K562 (cell line): Measurements from ENCODE around the gene CMIP. TPM values are rescaled to one million over a fixed set of nuclear protein-coding genes. Genes with fewer than 3 reads are reported as not detected.

ENCODE experiments used
- ELK3 ChIP-seq: fragments of 450-650 bp; formaldehyde crosslinking; IDR thresholded peaks from 2 replicates; pipeline ENCODE4 v1.4.0; 2020; ENCODE audit warnings: mild to moderate bottlenecking
- EP400 ChIP-seq: fragments of 450-650 bp; IDR thresholded peaks from 2 replicates; pipeline ENCODE4 v1.6.1; 2017; ENCODE audit warnings: antibody characterized with exemption, mild to moderate bottlenecking, moderate library complexity
- GMEB1 ChIP-seq: fragments of 250-450 bp; sonication (Bioruptor Pico); IDR thresholded peaks from 2 replicates; pipeline ENCODE4 v1.4.0; 2020; ENCODE audit warnings: mild to moderate bottlenecking
- KDM4B ChIP-seq, 2 experiments: fragments of 450-650 bp in 1 of 2; sonication (generic) in 1 of 2; IDR thresholded peaks; 2 replicates each; pipeline ENCODE4 v1.6.1; 2016 to 2017; ENCODE audit warnings: borderline replicate concordance in 2 of 2, antibody characterized with exemption in 1 of 2, low read depth in 1 of 2, mild to moderate bottlenecking in 1 of 2
- KLF10 ChIP-seq: fragments of 250-450 bp; sonication (Bioruptor Pico); IDR thresholded peaks from 2 replicates; pipeline ENCODE4 v1.6.1; 2021; ENCODE audit warnings: matching md5 sums
- LARP7 ChIP-seq: fragments of 450-650 bp; IDR thresholded peaks from 2 replicates; pipeline ENCODE4 v1.6.1; 2016
- MAFG ChIP-seq: fragments of 450-650 bp; conservative IDR thresholded peaks from 2 replicates; pipeline ENCODE4 v1.6.1; 2016; ENCODE audit warnings: missing genetic modification characterization, missing compliant biosample characterization
- NCOA1 ChIP-seq: fragments of 450-650 bp; IDR thresholded peaks from 2 replicates; pipeline ENCODE4 v1.6.1; 2016; ENCODE audit warnings: low read depth
- NR3C1 ChIP-seq: sonication (generic); formaldehyde crosslinking; IDR thresholded peaks from 2 replicates; pipeline ENCODE4 v1.8.1; 2022; ENCODE audit warnings: missing genetic modification reagents
- PATZ1 ChIP-seq: fragments of 250-450 bp; sonication (Bioruptor Pico); IDR thresholded peaks from 2 replicates; pipeline ENCODE4 v1.5.0; 2020; ENCODE audit warnings: mild to moderate bottlenecking, borderline replicate concordance
- SMARCA4 ChIP-seq: fragments of 450-650 bp; IDR thresholded peaks from 2 replicates; pipeline ENCODE4 v1.6.1; 2016
- TAF1 ChIP-seq: IDR thresholded peaks from 2 replicates; pipeline ENCODE4 v1.6.1; 2011; ENCODE audit warnings: mild to moderate bottlenecking, low read length, moderate library complexity; ENCODE audit not compliant: insufficient read depth, control insufficient read depth, severe bottlenecking; ENCODE audit errors: extremely low read depth
- ZBTB8A ChIP-seq: fragments of 450-650 bp; IDR thresholded peaks from 2 replicates; pipeline ENCODE4 v1.6.1; 2018; ENCODE audit warnings: mild to moderate bottlenecking, moderate library complexity; ENCODE audit not compliant: partially characterized antibody
- ZFP36 ChIP-seq: fragments of 150-350 bp; IDR thresholded peaks from 2 replicates; pipeline ENCODE4 v1.6.1; 2018; ENCODE audit warnings: low read length, low read depth; ENCODE audit not compliant: partially characterized antibody
- ZNF239 ChIP-seq: fragments of 250-450 bp; sonication (Bioruptor Pico); IDR thresholded peaks from 2 replicates; pipeline ENCODE4 v1.4.0; 2020; ENCODE audit warnings: mild to moderate bottlenecking
- ZNF764 ChIP-seq: fragments of 250-450 bp; sonication (Bioruptor Pico); IDR thresholded peaks from 2 replicates; pipeline ENCODE4 v1.4.0; 2020; ENCODE audit warnings: low read depth, mild to moderate bottlenecking, moderate library complexity
- ZNF780A ChIP-seq: fragments of 250-450 bp; sonication (Bioruptor Pico); IDR thresholded peaks from 2 replicates; pipeline ENCODE4 v1.5.0; 2021; ENCODE audit warnings: mild to moderate bottlenecking
- polyA plus RNA-seq, 8 experiments: library from polyadenylated mRNA; depleted of rRNA in 4 of 8; stranded (reverse) in 5 of 8; unstranded in 3 of 8; fragments of >200 nt; fragmentation: Nextera tagmentation in 2 of 8; fragmentation: Illumina TruSeq in 1 of 8; extraction: Ambion mirVana in 2 of 8; extraction: Trizol in 1 of 8; gene quantifications; 2 replicates each; pipeline versions ENCODE4 v1.2.1 to v1.2.3, GENCODE V29; 2011 to 2014; ENCODE audit warnings: inconsistent platforms in 1 of 8, missing spikeins in 1 of 8
- total RNA-seq, 7 experiments: library from RNA; depleted of rRNA in 6 of 7; stranded (reverse); fragments of >200 nt in 6 of 7; fragmentation: Illumina TruSeq in 2 of 7; extraction: Trizol in 2 of 7; gene quantifications; 2 replicates each; pipeline versions ENCODE4 v1.2.1 to v1.2.3, GENCODE V29; 2011 to 2021; ENCODE audit warnings: low replicate concordance in 1 of 7
- TF ChIP-seq, protein P1 (sequence below): sonication (generic); formaldehyde crosslinking; IDR thresholded peaks from 2 replicates; pipeline ENCODE4 v1.8.1; 2023; ENCODE audit warnings: mild to moderate bottlenecking, missing genetic modification reagents, moderate library complexity
- TF ChIP-seq, protein P2 (sequence below): fragments of 450-650 bp; IDR thresholded peaks from 2 replicates; pipeline ENCODE4 v1.6.1; 2018; ENCODE audit not compliant: partially characterized antibody

Gene CMIP
- total and polyA plus RNA-seq, 9 of the 15 experiments (the other 6 are each of a cell fraction or from before 2014, with no cell fraction given): 0.94 to 82.5 (median 10.3) TPM

GRCh38 chr16:81482329-81483063, 37.9 kb downstream of the CMIP start (continued):
- TF ChIP-seq PATZ1 (CRISPR knock-in tag): no peak
- no peak for TF ChIP-seq ZBTB8A
- TF ChIP-seq ZNF764: no peak
- TF ChIP-seq ELK3 (CRISPR knock-in tag): no peak
- TF ChIP-seq ZNF239 (CRISPR knock-in tag): no peak
- TF ChIP-seq KLF10 (CRISPR knock-in tag): no peak
- TF ChIP-seq EP400: no peak
- no peak for TF ChIP-seq TAF1
- TF ChIP-seq, protein P1, sequence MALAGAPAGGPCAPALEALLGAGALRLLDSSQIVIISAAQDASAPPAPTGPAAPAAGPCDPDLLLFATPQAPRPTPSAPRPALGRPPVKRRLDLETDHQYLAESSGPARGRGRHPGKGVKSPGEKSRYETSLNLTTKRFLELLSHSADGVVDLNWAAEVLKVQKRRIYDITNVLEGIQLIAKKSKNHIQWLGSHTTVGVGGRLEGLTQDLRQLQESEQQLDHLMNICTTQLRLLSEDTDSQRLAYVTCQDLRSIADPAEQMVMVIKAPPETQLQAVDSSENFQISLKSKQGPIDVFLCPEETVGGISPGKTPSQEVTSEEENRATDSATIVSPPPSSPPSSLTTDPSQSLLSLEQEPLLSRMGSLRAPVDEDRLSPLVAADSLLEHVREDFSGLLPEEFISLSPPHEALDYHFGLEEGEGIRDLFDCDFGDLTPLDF: no peak
- no peak; the same call in 1 of the 2 replicates for TF ChIP-seq SMARCA4
- no peak for TF ChIP-seq ZFP36
- no peak for TF ChIP-seq LARP7
- TF ChIP-seq MAFG (tag): no peak
- TF ChIP-seq ZNF780A: no peak
- no peak for TF ChIP-seq NR3C1 (CRISPR knock-in tag)
- no peak for TF ChIP-seq NCOA1
- TF ChIP-seq GMEB1 (CRISPR knock-in tag): no peak
- peak in 1 of 2 experiments; percentile 73; a peak in 1 of 4 replicates for TF ChIP-seq KDM4B (IDR thresholded peaks at IDR 0.05; ENCODE audit: borderline replicate concordance in 2 of 2, low read depth in 1 of 2)
- TF ChIP-seq, protein P2, sequence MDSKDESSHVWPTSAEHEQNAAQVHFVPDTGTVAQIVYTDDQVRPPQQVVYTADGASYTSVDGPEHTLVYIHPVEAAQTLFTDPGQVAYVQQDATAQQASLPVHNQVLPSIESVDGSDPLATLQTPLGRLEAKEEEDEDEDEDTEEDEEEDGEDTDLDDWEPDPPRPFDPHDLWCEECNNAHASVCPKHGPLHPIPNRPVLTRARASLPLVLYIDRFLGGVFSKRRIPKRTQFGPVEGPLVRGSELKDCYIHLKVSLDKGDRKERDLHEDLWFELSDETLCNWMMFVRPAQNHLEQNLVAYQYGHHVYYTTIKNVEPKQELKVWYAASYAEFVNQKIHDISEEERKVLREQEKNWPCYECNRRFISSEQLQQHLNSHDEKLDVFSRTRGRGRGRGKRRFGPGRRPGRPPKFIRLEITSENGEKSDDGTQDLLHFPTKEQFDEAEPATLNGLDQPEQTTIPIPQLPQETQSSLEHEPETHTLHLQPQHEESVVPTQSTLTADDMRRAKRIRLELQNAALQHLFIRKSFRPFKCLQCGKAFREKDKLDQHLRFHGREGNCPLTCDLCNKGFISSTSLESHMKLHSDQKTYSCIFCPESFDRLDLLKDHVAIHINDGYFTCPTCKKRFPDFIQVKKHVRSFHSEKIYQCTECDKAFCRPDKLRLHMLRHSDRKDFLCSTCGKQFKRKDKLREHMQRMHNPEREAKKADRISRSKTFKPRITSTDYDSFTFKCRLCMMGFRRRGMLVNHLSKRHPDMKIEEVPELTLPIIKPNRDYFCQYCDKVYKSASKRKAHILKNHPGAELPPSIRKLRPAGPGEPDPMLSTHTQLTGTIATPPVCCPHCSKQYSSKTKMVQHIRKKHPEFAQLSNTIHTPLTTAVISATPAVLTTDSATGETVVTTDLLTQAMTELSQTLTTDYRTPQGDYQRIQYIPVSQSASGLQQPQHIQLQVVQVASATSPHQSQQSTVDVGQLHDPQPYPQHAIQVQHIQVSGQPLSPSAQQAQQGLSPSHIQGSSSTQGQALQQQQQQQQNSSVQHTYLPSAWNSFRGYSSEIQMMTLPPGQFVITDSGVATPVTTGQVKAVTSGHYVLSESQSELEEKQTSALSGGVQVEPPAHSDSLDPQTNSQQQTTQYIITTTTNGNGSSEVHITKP: no peak
